Measurements from ENCODE around the gene RNF157. TPM values are rescaled to one million over a fixed set of nuclear protein-coding genes. Genes with fewer than 3 reads are reported as not detected.
A peak's percentile ranks its signal among the peaks of the same experiment; 100 is the strongest.

The RNF157 gene
- total RNA-seq, 2 donors from 2014 or later, result 91.9 to 100 TPM

DNA sequence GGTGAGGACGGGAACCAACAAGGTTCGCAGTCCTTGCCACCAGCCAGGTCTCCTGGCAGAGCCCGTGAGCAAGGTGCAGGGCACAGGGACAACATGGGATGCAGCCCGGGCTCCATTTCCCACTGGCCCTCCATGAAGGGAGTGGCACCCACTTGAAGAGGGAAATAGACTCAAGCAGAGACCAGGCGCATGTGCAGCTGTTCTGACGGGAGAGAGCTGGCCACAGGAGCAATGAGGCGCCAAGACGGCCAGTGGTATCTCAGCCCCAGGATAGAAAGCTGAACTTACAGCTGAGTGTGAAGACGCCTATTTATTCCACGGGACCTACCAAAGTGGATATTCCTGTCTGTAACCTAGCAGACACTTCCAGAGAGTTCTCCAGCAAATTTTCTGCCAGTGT is 91.1 kb downstream of the RNF157 start:
- Mint-ChIP-seq H3K9me3 (no peaks in the 10 kb centered on the region), H3K36me3 (ENCODE audit: insufficient read depth in 2 of 2) (peaks cover 6 to 23% of the 10 kb centered on the region in 2 donors), H3K4me3 (no peak overlapping the region), H3K4me1 (ENCODE audit: low read depth) (peaks cover 59% of the 10 kb centered on the region), H3K27me3 (ENCODE audit: low read depth) (no peaks in the 10 kb centered on the region), H3K27ac (no peak overlapping the region)
- DNase-seq, result no peak
- ATAC-seq (replicated peaks in 1 of 2), result no peak

DNA sequence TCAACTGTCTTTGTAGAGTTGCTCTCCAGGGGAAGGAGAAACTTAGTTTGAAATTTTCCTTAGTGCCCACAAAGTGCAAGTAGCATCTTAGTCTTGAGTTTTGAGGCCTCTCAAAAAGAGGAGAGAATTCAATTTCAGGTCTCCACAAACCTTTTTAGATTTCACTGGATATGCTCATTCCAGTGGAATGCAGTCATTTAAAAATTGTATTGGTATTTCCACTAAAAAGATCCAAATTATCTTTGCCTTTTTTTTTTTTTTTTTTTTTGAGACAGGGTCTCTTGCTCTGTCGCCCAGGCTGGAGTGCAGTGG is 92.3 kb downstream of the RNF157 start:
- H3K27me3 Mint-ChIP-seq (ENCODE audit: low read depth), result no peaks in the 10 kb centered on the region
- no peaks in the 10 kb centered on the region for H3K9me3 Mint-ChIP-seq
- no peak for DNase-seq
- no peak overlapping the region for H3K4me3 Mint-ChIP-seq
- peaks cover 5 to 23% of the 10 kb centered on the region in 2 donors for H3K36me3 Mint-ChIP-seq (ENCODE audit: insufficient read depth in 2 of 2)
- ATAC-seq (replicated peaks in 1 of 2), result no peak
- no peak overlapping the region for H3K27ac Mint-ChIP-seq
- peaks cover 60% of the 10 kb centered on the region for H3K4me1 Mint-ChIP-seq (ENCODE audit: low read depth)

DNA sequence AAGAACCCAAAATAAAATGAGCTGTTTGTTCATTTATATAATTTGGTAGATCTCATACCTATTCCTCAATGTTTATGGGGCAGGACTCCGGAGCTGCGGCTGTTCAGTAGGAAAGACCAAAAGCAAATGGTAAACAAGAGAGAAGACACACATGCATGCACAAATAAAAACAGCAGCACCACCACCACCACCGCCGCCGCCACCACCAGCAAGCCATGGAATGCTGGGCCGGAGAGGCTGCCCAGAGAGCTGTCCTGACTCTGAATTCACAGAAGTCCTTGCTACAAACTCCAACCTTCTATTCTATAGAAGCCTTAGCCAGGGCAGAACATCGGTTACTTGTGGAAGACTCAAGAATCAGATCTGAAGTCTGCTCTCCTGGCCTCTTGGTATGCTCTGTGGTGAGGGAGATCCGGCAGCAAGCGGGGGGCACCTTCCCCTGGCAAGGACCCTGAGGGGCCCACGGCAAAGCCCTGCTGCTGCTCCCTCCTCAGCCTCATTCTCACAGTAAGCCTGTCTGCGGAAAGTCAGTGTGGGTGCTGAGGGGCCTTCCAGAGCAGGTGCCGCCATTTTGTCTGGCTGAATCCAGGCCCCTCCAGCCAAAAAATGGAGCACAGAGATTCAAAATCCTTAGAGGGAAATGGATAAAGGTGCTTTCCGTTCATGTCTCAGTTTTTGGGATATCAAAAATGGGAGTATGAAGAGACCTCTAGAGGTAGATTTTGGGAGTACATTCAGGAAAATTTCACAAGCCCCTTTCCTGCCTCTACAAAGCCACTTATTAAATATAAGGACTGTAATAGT is 92.9 kb downstream of the RNF157 start:
- peaks cover 60% of the 10 kb centered on the region for H3K4me1 Mint-ChIP-seq (ENCODE audit: low read depth)

DNA sequence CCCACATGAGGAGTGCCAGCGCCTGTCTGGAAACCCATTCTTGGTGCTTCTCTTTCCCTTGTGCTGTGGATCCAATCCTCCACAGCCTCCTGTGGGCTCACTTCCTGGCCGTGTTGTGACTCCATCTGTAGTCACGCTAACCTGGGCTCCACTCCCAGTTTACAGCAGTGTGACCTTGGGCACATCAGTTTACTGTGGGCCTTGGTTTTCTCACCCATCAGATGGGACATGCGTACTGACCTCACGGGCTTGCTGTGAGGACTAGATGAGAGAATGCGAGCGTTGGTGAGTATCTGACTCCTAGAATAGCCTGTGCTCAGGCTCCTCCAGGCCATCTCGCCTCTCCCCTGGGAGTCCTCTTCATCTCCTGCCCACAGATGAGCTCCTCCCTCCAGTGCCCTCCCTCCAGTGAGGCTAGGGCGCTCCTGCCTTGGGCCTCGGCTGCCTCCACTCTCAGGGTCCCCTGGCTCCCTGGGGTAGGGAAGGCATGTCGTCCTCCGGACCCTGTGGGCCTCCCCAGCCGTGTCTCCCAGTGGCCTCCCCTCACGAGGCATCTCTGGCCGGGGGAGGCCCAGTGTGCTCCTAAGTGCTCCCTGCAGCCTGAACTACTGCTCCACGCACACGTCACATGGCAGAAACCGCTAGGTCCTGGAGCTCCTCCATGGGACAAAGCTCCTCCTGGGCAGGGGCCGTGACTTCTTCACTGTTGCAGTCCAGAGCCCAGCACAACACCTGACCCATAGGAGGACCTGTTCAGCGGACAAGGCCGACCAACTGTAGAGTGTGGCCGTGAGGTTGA is 94.0 kb downstream of the RNF157 start:
- Mint-ChIP-seq H3K27me3 (ENCODE audit: low read depth) (no peaks in the 10 kb centered on the region), H3K4me3 (peak overlapping the region; percentile 61 to 74), H3K4me1 (ENCODE audit: low read depth) (peaks cover 60% of the 10 kb centered on the region), H3K27ac (peak overlapping the region; percentile 92), H3K36me3 (ENCODE audit: insufficient read depth in 2 of 2) (peaks cover 3 to 15% of the 10 kb centered on the region in 2 donors), H3K9me3 (no peaks in the 10 kb centered on the region)
- ATAC-seq (replicated peaks in 1 of 2), result peak; percentile 27 to 45
- DNase-seq, result no peak

More for the DNA sequence above, 92.9 kb downstream of the RNF157 start:
- DNase-seq, result no peak
- no peak for ATAC-seq (replicated peaks in 1 of 2)
- Mint-ChIP-seq H3K27me3 (ENCODE audit: low read depth) (no peaks in the 10 kb centered on the region), H3K9me3 (no peaks in the 10 kb centered on the region), H3K27ac (no peak overlapping the region), H3K4me3 (no peak overlapping the region), H3K36me3 (ENCODE audit: insufficient read depth in 2 of 2) (peaks cover 5 to 22% of the 10 kb centered on the region in 2 donors)

DNA sequence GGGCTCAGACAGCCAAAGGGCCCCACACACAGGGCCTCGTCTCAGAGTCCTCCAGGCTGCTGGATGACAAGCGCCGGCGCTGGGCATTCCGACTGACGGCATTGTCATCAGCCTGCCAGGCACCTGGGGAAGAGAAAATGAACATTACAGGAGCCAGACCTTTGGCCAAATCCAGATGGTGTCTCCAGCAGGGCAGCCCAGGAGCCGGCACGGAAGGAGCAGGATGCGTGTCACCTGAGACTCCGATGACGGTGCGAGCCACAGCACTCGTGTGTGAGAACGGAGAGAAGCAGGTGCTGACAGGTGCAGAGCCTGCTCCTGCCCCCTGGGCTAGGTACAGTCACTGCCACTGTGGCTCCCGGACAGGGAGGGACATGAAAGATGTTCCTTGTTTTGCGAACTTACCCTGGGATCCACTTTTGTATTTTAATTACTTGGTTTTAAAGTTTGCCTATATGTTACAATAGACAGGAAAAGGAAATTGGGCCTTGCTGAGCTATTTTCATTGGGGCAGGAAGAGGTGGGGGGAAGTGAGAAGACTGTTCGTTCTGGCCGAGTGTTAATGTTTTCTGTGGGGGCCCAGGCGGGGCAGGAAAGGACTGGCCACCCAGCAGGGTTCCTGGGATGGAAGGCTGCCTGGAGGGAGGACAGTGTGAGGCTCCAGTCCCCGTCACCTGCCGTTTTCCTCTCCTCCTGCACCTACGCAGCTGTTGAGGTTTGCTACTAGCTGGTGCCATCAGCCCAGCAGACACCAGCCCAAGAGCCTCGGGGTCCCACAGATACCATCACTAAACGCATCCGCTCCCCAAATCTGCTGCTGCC is 94.9 kb downstream of the RNF157 start:
- H3K27ac Mint-ChIP-seq, result peak overlapping the region; percentile 92
- H3K36me3 Mint-ChIP-seq (ENCODE audit: insufficient read depth in 2 of 2), result peaks cover 0 to 10% of the 10 kb centered on the region in 2 donors
- peak overlapping the region; percentile 61 to 74 for H3K4me3 Mint-ChIP-seq
- DNase-seq, result peak; percentile 39 to 40
- ATAC-seq (replicated peaks in 1 of 2), result peak; percentile 4 to 37
- peaks cover 57% of the 10 kb centered on the region for H3K4me1 Mint-ChIP-seq (ENCODE audit: low read depth)
- no peaks in the 10 kb centered on the region for H3K27me3 Mint-ChIP-seq (ENCODE audit: low read depth)
- H3K9me3 Mint-ChIP-seq, result no peaks in the 10 kb centered on the region

DNA sequence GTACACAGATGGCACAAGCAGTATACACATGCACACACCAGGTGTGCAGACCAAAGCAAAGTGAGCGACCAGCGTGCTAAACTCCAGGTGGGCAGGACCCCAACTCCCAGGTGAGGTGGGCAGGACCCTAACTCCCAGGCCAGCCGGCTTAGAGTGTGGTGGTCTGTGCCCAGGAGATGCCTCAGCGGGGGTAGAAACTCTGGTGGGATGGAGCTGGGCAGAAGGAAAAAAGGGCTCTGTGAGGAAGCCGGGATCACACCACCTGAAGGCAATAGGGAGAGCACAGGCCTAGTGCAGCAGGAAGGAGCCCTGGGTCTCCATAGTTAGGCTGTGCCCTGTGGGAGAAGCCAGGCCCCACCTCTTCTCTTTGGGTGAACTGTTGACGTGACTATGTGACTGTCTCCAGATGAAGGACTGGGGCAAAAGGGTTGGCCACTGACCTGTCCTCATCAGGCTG is 97.7 kb downstream of the RNF157 start:
- Mint-ChIP-seq H3K9me3 (no peaks in the 10 kb centered on the region), H3K4me1 (ENCODE audit: low read depth) (peaks cover 62% of the 10 kb centered on the region), H3K4me3 (peak overlapping the region; percentile 49 to 80), H3K27ac (peak overlapping the region; percentile 8), H3K36me3 (ENCODE audit: insufficient read depth in 2 of 2) (peaks cover 0 to 2% of the 10 kb centered on the region in 2 donors), H3K27me3 (ENCODE audit: low read depth) (no peaks in the 10 kb centered on the region)
- ATAC-seq (replicated peaks in 1 of 2) (no peak), DNase-seq (no peak)

DNA sequence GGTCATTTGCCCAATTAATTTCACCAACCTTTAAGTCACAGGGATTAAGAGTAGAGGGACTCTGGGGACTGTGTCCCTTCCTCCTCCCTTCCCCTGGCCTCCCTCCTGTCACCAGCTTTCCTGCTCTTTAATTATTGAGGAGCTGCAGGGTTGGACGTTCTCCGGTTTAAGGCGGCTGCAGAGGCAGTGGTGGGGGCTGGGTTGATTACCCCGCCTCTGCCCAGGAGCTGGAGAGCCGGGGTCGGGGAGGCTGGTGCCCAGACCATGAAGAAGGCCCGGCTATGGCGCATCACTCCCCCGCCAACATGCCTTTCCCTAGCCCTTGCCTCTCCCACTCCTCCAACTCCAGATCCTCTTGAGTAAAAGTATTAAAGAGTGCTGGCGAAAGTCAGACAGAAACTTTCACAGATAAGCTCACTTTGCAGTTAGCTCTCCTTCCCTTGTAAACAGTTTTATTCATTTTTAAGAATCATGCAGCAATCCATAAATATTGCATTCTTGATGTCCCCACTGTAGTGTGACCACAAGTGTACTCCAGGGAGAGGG is 98.2 kb downstream of the RNF157 start:
- H3K27ac Mint-ChIP-seq, result peak overlapping the region; percentile 8
- H3K9me3 Mint-ChIP-seq, result no peaks in the 10 kb centered on the region
- peaks cover 62% of the 10 kb centered on the region for H3K4me1 Mint-ChIP-seq (ENCODE audit: low read depth)
- ATAC-seq (replicated peaks in 1 of 2) (no peak), DNase-seq (no peak)
- no peaks in the 10 kb centered on the region for H3K36me3 Mint-ChIP-seq (ENCODE audit: insufficient read depth in 2 of 2)
- no peaks in the 10 kb centered on the region for H3K27me3 Mint-ChIP-seq (ENCODE audit: low read depth)
- peak overlapping the region; percentile 80 to 81 for H3K4me3 Mint-ChIP-seq

DNA sequence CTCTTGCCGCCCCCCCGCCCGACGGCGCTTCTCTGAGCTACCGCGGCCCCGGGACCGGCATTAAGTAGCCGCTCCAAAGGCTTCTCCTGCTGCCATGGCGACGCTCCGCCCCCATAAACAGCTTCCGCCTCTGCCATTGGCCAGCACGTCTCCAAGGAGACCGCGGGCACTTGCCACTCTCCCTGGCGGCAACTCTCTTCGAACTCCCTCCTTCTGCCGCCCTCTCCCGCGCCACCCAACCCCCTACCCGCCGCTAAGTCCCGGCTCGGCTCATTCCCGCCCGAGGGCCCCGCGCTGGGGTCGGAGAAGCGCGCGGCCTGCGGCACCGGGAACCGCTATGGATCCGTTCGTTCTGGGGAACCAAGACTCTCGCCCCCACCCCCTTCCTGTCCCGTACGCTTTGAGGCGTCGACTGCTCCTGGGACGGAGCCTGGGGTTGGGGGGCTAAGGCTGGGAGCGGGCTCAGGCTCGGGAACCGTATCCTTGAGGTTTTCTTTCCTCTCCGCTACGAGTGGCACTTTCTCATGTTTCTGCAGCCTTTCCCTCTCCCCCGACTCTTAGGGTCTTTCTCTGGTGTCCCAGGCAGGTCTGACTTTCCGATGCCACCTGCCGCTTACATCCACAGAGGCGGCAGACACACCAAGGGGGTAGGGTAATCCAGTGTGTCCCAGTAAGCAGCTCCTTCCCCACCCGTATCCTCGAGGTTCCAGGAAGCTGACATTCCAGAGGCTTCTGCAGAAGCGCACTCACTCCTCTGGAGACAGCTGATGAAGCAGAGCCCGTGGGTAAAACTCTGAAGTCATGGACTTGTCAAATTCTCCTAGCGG is 98.9 kb downstream of the RNF157 start, which contains the start of gene FOXJ1:
Gene FOXJ1, minus strand, starts transcription at position 34 of the 827 bp plus-strand sequence. CDS start 850 bp downstream, outside the sequence.
- no peak within 1 kb of the TSS for H3K27ac Mint-ChIP-seq
- DNase-seq, result peak; percentile 90 to 92
- no peaks in the 10 kb centered on the region for H3K27me3 Mint-ChIP-seq (ENCODE audit: low read depth)
- no peaks in the 10 kb centered on the region for H3K9me3 Mint-ChIP-seq
- H3K36me3 Mint-ChIP-seq (ENCODE audit: insufficient read depth in 2 of 2), result no peaks in the 10 kb centered on the region
- peaks cover 56% of the 10 kb centered on the region for H3K4me1 Mint-ChIP-seq (ENCODE audit: low read depth)
- peak within 1 kb of the TSS; percentile 80 to 81 for H3K4me3 Mint-ChIP-seq
- ATAC-seq (replicated peaks in 1 of 2), result peak; percentile 79 to 80

DNA sequence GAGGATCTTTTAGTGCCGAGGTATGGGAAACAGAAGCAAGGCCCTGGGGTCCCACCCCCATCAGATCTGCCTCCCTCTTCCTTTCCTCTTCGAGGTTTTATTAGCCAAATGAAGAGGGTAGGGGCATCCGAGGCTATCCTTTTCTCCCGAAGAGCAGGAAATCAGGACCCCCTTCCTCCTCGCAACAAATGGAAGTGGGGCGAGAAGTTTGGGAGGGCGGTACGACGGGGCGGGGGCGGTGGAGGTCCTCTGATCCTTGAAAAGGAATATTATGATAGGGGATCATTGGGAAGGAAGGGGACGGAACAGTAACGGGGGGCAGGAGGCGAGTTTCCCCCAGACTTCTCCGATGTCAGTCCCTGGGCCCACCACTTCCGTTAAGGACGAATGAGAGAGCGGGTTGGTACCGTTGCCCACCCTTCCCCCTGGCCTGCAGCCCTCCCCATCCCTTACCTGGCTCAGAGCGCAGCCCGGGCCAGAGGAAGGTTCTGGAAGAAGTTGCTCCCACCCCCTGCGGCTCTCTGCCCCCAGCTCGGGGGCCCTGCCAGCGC is 99.6 kb downstream of the RNF157 start:
- no peak overlapping the region for H3K27ac Mint-ChIP-seq

DNA sequence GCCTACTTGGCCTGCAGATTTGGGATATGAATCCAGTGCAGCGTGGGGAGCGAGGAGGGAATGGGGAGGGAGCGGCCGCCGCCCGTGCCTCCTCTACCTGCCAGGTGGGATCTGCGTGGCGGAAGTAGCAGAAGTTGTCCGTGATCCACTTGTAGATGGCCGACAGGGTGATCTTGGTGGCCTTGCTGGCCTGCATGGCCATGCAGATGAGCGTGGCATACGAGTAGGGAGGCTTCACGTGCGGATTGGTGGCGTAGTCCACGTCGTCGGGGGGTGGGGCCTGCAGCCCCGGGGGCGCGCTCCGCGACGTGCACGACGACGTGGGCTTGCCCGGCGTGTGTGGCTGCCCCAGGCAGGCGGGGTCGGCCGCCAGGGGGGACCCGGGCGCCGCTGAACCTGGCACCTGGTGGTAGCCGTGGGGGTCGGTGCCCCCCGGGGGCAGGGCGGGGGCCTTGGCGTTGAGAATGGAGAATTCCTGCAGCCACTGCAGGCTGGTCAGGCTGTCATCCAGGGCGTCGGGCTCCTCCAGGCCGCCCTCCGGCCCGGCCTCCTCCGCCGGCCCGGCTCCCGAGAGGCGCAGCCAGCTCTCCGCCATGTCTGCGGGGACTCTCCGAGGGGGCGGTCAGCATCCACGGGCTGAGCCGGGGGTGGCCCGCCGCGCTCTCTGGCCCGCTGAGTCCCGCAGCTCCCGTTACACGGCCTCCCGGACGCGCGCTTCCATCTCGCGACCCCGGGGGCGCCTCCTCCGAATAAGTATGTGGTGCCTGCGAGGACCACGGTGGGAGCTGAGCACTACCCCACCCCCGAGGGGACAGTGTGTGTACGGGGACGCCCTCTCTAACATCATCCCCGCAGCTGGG is 100.3 kb downstream of the RNF157 start:
- peak overlapping the region; percentile 33 for H3K27ac Mint-ChIP-seq

More for the DNA sequence above, 99.6 kb downstream of the RNF157 start:
- ATAC-seq (replicated peaks in 1 of 2), result no peak
- H3K36me3 Mint-ChIP-seq (ENCODE audit: insufficient read depth in 2 of 2), result no peaks in the 10 kb centered on the region
- no peaks in the 10 kb centered on the region for H3K27me3 Mint-ChIP-seq (ENCODE audit: low read depth)
- H3K4me1 Mint-ChIP-seq (ENCODE audit: low read depth), result peaks cover 50% of the 10 kb centered on the region
- no peaks in the 10 kb centered on the region for H3K9me3 Mint-ChIP-seq
- no peak for DNase-seq
- peak overlapping the region; percentile 74 to 80 for H3K4me3 Mint-ChIP-seq

More for the DNA sequence above, 100.3 kb downstream of the RNF157 start:
- DNase-seq (peak; percentile 57 to 67), ATAC-seq (replicated peaks in 1 of 2) (peak; percentile 54 to 56)
- Mint-ChIP-seq H3K36me3 (ENCODE audit: insufficient read depth in 2 of 2) (no peaks in the 10 kb centered on the region), H3K27me3 (ENCODE audit: low read depth) (no peaks in the 10 kb centered on the region), H3K4me1 (ENCODE audit: low read depth) (peaks cover 48% of the 10 kb centered on the region), H3K4me3 (peak overlapping the region; percentile 74 to 80), H3K9me3 (no peaks in the 10 kb centered on the region)
